Activated T-helper 1 cell treated with anti-CD3 and anti-CD28 coated beads, Interleukin-12 subunit alpha, Interleukin-12 subunit beta, Interleukin-2, Interleukin-4 antibody, amounts not matched to agents 30 ng/mL and 10 ng/mL and 1 ng/mL, durations not matched to agents 14 hours and 24 hours and 36 hours (primary cell): ENCODE results near the gene UGT1A8. TPM values are rescaled to one million over a fixed set of nuclear protein-coding genes. Genes with fewer than 3 reads are reported as not detected.

ENCODE experiments used
- DNase-seq: peaks from one replicate; pipeline ENCODE4 v3.0.0; 2021; ENCODE audit warnings: low spot score
- H3K27ac Mint-ChIP-seq: one replicate; pipeline ENCODE4 v1.8.0; 2021; ENCODE audit warnings: mild to moderate bottlenecking, mixed read lengths
- H3K27me3 Mint-ChIP-seq: one replicate; pipeline ENCODE4 v1.8.0; 2022; ENCODE audit warnings: mild to moderate bottlenecking, moderate library complexity, mixed read lengths; ENCODE audit not compliant: insufficient read depth
- H3K36me3 Mint-ChIP-seq: one replicate; pipeline ENCODE4 v1.8.0; 2021; ENCODE audit warnings: low read depth, mixed read lengths
- H3K4me1 Mint-ChIP-seq: one replicate; pipeline ENCODE4 v1.8.0; 2021; ENCODE audit warnings: low read depth, mixed read lengths
- H3K4me3 Mint-ChIP-seq: one replicate; pipeline ENCODE4 v1.8.0; 2021; ENCODE audit warnings: mild to moderate bottlenecking, moderate library complexity, mixed read lengths
- H3K9me3 Mint-ChIP-seq: one replicate; pipeline ENCODE4 v1.8.0; 2021; ENCODE audit warnings: mixed read lengths
- intact Hi-C: fragments of 100-400 bp; cut with micrococcal nuclease; formaldehyde crosslinking; loops from one replicate; pipeline ENCODE4 v1.15.1; 2024
- total RNA-seq: library from RNA; stranded (reverse); gene quantifications from 2 replicates; pipeline ENCODE4 v1.2.3, GENCODE V29; 2022

Gene UGT1A8
- total RNA-seq, 1 donor from 2014 or later, result not detected

DNA sequence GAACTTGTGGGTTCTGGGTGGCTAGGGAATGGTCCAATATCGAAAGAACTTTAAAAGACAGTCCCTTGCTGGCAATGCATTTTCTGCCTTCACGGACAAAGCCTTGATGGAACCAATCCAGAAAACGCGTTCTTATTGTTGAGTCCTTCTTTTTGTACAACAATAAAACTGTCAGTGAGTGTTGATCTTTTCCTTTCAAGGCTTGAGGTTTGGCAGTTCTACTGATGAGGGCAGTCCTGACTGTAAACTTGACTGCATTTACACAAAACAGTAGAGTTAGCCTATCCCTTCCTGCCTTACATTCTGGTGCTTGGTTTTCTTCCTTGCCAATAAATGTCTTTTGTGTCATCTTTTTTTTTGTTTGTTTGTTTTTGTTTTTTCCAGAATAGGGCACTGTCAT is 61.8 kb downstream of the UGT1A8 start:
- intact Hi-C loops, result no loop called here
- Mint-ChIP-seq H3K27me3 (peaks cover 4% of the 10 kb centered on the region), H3K9me3 (no peaks in the 10 kb centered on the region), H3K27ac (no peak overlapping the region), H3K4me1 (no peaks in the 10 kb centered on the region), H3K4me3 (no peak overlapping the region), H3K36me3 (no peaks in the 10 kb centered on the region)
- no peak for DNase-seq

DNA sequence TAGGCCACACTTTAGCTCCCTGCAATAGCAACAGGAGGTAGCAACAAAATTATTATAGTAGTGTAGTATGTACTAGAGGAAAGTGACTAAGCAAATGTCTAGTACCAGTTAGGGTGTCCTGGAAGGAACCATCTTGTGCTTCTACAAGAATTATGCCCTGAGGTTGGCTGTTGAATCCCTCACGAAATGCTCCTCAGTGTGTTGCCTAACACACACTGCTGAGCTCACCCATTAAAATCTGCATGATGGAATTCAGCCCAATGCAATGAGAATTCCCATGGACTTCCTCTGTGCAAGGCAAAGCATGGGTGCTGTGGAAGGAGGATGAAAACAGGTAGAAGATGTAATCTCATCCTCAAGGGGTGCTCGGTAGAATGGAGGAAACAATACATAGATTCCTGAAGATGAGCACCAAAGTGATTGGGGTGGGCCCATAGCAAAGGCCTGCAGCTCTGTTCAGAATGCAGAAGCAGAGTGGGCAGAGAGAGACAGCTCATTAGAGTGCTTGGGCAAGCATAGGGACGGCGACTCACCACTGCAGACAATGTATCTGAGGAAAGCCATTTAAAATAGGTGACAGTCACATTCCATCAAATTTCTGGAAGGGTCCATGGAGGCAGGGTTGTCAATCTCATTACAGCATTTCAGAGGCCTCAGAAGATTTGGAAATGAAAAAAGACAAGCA is 63.1 kb downstream of the UGT1A8 start:
- no peaks in the 10 kb centered on the region for H3K9me3 Mint-ChIP-seq

DNA sequence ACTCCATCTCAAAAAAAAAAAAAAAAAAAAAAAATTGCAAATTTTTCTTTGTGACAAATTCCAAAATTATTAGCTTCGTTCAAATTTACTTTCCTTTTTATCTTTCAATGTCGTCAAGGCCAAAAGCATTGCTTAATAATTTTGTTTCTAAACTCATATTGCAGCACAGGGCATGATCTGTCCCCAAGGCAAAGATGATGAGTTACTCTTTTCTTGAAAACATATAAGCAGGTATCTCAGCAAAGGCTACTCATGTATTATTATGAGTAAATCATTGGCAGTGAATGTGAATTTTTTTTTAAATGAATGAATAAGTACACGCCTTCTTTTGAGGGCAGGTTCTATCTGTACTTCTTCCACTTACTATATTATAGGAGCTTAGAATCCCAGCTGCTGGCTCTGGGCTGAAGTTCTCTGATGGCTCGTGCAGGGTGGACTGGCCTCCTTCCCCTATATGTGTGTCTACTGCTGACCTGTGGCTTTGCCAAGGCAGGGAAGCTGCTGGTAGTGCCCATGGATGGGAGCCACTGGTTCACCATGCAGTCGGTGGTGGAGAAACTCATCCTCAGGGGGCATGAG is 64.2 kb downstream of the UGT1A8 start, which contains the start of gene UGT1A7:
Gene UGT1A7, plus strand, starts transcription at position 381 of the 579 bp plus-strand sequence. Its CDS starts 37 bp downstream, at position 418.
- no peak for DNase-seq
- Mint-ChIP-seq H3K4me3 (no peak within 1 kb of the TSS), H3K36me3 (no peaks in the 10 kb centered on the region), H3K27me3 (peaks cover 2% of the 10 kb centered on the region), H3K27ac (no peak within 1 kb of the TSS), H3K4me1 (no peaks in the 10 kb centered on the region), H3K9me3 (no peaks in the 10 kb centered on the region)
- intact Hi-C loops, result no loop called here

More for the DNA sequence above, 63.1 kb downstream of the UGT1A8 start:
- Mint-ChIP-seq H3K27me3 (peaks cover 4% of the 10 kb centered on the region), H3K4me1 (no peaks in the 10 kb centered on the region), H3K4me3 (no peak overlapping the region), H3K36me3 (no peaks in the 10 kb centered on the region), H3K27ac (no peak overlapping the region)
- DNase-seq, result no peak
- intact Hi-C loops, result no loop called here

DNA sequence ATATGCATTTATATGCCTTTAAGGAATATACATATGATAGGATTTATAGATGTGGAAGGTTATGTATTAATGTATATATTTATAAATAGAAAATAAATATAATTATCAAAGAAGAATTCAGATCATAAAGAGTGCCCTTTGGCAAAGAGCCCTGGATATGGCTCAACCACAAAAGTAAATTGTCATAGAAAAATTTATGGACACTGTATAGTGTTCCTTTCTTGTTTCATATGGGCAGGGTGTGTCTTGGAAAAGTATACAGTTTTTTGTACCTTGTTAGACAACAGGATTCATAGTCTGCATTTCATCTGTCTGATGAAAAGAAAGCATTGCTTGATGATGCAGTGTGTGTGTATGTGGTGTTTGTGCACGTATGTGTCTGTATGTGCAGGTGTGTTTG is 67.2 kb downstream of the UGT1A8 start:
- H3K4me3 Mint-ChIP-seq, result no peak overlapping the region
- intact Hi-C loops, result no loop called here
- no peaks in the 10 kb centered on the region for H3K9me3 Mint-ChIP-seq
- H3K27me3 Mint-ChIP-seq, result peaks cover 6% of the 10 kb centered on the region
- H3K4me1 Mint-ChIP-seq, result no peaks in the 10 kb centered on the region
- no peaks in the 10 kb centered on the region for H3K36me3 Mint-ChIP-seq
- no peak overlapping the region for H3K27ac Mint-ChIP-seq
- no peak for DNase-seq

DNA sequence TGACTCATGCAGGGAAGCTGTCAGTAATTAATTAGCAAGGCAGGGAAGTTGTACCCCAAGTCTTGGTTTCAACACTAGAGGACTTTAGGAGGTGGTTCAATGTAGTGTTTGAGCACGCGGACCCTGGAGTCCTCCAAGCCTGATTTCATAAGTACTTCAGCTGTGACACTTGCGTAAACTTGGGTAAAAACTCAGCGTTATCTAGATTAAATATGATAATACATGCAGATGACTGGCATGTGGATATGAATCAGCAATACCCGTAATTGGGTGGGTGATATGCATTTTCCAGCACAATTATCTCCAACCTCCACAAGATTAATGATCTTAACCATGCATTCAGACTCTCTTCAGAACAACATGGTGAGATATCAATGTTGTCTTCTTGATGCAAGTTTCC is 69.5 kb downstream of the UGT1A8 start:
- Mint-ChIP-seq H3K27me3 (peaks cover 10% of the 10 kb centered on the region), H3K36me3 (no peaks in the 10 kb centered on the region), H3K4me1 (no peaks in the 10 kb centered on the region), H3K9me3 (no peaks in the 10 kb centered on the region), H3K4me3 (no peak overlapping the region), H3K27ac (no peak overlapping the region)
- no peak for DNase-seq
- intact Hi-C loops, result no loop called here

DNA sequence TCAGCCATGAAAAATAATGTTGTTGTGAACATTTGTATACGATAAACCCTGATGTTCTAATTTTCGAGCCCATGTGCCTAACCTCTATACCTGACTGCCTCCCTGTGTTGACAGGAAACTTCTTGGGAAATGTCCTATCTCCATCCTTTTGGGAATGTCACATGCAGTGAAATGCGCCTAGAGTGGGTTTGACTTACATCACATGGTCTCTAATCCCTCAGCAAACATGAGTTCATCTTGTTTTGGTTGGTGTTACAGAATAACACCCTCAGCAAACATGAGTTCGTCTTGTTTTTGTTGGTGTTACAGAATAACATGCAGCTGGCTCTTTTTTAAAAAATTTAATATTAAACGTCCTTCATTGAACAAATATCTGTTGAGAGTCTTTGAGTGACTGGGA is 70.9 kb downstream of the UGT1A8 start:
- Mint-ChIP-seq H3K27me3 (peaks cover 10% of the 10 kb centered on the region), H3K27ac (no peak overlapping the region), H3K9me3 (no peaks in the 10 kb centered on the region), H3K4me1 (no peaks in the 10 kb centered on the region), H3K36me3 (no peaks in the 10 kb centered on the region), H3K4me3 (no peak overlapping the region)
- intact Hi-C loops, result no loop called here
- DNase-seq, result no peak

DNA sequence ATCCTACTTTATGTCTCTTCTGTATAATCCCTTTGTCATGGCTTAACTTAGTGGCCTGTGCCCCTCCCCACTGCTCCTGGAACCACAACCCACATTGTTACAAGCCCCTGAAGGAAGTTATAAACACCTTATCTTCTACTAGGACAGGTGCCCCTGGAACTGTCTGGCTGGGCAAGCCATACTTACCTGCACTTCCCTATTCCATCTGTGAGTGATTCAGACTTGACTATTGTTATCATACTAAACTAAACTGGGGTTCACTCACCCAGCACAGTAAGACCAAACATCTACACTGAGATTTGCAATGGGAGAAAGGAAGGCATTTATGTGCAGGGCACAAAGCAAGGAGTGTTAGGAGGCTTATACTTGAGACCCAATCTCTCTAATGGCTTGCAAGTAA is 71.6 kb downstream of the UGT1A8 start:
- H3K4me1 Mint-ChIP-seq, result no peaks in the 10 kb centered on the region
- H3K27me3 Mint-ChIP-seq, result peaks cover 13% of the 10 kb centered on the region
- DNase-seq, result no peak
- H3K27ac Mint-ChIP-seq, result no peak overlapping the region
- intact Hi-C loops, result no loop called here
- H3K4me3 Mint-ChIP-seq, result no peak overlapping the region
- H3K36me3 Mint-ChIP-seq, result no peaks in the 10 kb centered on the region
- no peaks in the 10 kb centered on the region for H3K9me3 Mint-ChIP-seq

DNA sequence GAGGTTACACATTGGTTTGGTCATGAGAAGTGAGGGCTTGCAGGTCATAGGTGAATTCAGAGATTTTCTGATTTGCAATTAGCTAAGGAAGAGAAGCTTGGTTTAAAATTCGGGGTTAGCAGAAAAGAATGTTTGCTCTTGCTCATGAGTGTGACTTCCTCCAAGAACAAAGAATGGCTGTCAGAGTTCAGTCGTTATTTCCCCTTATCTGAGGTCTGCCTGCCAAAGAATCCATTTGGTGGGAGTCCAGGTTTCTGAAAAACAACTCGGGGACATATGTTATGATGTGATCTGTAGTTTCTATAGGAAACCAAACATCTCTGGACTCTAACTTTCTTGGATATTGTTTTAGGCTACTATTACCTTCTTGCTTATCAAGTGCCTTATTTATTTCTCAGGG is 72.1 kb downstream of the UGT1A8 start:
- H3K9me3 Mint-ChIP-seq, result no peaks in the 10 kb centered on the region
- H3K27ac Mint-ChIP-seq, result no peak overlapping the region
- intact Hi-C loops, result no loop called here

DNA sequence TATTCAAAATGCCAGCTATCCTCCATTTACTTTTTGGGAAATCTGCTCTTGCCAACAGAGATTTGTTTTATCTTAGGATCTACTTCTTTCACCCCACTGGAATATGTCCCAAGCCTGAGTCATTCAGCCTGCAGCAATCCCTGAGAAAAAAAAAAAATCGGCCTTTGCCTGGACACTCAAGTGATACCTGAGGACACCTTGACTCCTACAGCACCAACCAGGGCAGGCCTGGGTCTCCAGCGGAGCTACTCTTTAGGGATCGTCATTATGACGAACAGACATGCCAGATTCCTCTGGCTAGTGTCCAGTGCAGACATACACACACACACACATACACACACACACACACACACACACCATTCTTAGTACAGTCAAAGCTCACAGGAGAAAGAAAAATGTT is 73.0 kb downstream of the UGT1A8 start:
- Mint-ChIP-seq H3K36me3 (no peaks in the 10 kb centered on the region), H3K27ac (no peak overlapping the region), H3K27me3 (peaks cover 13% of the 10 kb centered on the region), H3K9me3 (no peaks in the 10 kb centered on the region), H3K4me3 (no peak overlapping the region), H3K4me1 (no peaks in the 10 kb centered on the region)
- no peak for DNase-seq
- intact Hi-C loops, result no loop called here

More for the DNA sequence above, 72.1 kb downstream of the UGT1A8 start:
- H3K27me3 Mint-ChIP-seq, result peaks cover 13% of the 10 kb centered on the region
- DNase-seq, result no peak
- H3K4me1 Mint-ChIP-seq, result no peaks in the 10 kb centered on the region
- H3K4me3 Mint-ChIP-seq, result no peak overlapping the region
- no peaks in the 10 kb centered on the region for H3K36me3 Mint-ChIP-seq

DNA sequence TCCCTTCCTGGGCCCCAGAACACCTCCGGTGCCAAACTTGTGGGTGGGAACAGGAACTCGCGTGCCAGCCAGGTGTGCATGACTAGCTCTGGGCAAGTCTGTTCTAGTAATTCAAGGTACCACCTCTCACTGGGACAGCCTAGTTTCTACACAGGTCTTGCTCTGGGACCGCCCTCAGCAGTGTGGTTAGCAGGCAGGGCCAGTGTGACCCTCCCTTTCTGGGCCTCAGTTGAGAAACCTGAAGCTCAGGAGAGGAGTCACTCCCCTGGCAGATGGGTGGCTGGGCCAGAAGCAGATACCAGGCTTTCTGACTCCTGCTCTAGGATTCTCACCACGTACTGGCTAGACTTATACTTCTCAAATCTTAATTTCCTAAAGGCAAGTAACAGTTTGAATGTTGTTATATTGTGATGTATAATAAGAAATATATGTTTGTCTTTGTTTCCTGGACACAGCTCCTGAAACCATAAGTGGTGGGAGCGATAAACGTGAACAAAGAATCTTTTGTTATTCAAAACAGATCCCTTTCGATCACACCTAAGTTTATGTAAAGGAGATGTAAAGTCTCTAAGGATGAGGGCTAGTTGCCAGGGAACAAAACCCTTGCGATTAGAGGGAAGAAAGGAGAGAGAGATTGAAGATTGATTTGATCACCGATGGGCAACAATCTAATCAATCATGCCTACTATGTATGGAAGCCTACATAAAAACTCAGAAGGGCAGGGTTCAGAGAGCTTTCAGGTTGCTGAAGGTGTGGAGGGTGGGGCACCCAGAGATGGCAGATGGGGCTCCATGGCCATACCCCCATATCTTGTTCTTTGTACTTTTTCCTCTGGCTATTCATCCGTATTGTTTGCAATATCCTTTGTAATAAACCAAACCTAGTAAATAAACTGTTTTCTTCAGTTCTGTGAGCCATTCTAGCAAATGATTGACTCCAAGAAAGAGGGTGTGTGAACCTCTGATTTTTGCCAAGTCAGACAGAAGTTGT is 74.3 kb downstream of the UGT1A8 start:
- H3K27me3 Mint-ChIP-seq, result peaks cover 12% of the 10 kb centered on the region
- H3K4me3 Mint-ChIP-seq, result no peak overlapping the region
- no peaks in the 10 kb centered on the region for H3K9me3 Mint-ChIP-seq

DNA sequence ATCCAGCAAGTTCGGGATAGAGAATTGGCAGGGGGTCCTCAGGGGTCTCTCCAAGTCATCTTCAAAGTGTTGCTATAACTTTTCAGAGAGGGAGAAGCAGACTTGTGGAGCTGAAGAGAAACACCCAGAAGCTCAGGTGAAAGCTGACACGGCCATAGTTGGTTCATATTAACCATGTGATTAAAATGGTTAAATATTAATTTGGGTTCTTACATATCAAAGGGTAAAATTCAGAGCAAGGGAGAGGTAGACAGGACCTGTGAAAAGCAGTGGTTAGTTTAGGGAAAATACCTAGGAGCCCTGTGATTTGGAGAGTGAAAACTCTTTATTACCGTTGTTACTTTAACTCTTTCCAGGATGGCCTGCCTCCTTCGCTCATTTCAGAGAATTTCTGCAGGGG is 75.2 kb downstream of the UGT1A8 start, which contains the start of gene UGT1A6:
Gene UGT1A6, plus strand, starts transcription at position 243 of the 400 bp plus-strand sequence. Its CDS starts 115 bp downstream, at position 358.
- H3K4me3 Mint-ChIP-seq, result no peak within 1 kb of the TSS
- intact Hi-C loops, result no loop called here
- no peaks in the 10 kb centered on the region for H3K4me1 Mint-ChIP-seq
- no peak within 1 kb of the TSS for H3K27ac Mint-ChIP-seq
- DNase-seq, result no peak
- no peaks in the 10 kb centered on the region for H3K9me3 Mint-ChIP-seq
- H3K36me3 Mint-ChIP-seq, result peaks cover 1% of the 10 kb centered on the region
- H3K27me3 Mint-ChIP-seq, result peaks cover 13% of the 10 kb centered on the region

More for the DNA sequence above, 74.3 kb downstream of the UGT1A8 start:
- intact Hi-C loops, result no loop called here
- Mint-ChIP-seq H3K4me1 (no peaks in the 10 kb centered on the region), H3K36me3 (no peaks in the 10 kb centered on the region), H3K27ac (no peak overlapping the region)
- no peak for DNase-seq

DNA sequence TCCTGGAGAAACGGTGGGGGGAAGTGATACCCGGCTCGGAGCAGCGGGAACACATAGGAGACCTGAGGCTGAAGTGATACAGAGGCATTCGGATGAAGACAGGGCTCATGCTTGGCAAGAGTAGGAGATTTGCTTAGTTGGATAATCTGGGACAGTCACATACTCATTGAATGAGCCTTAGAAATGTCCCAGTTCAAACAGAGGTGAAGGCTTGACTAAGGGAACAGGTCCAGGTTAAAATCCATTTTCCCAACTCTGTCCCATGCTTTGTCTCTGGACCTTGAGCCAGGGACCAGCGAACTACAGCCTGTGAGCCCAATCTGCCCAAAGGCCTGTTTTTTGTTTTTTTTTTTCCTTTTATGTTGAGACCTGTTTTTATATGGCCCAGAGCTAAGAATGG is 76.5 kb downstream of the UGT1A8 start:
- no peak overlapping the region for H3K27ac Mint-ChIP-seq
- peaks cover 1% of the 10 kb centered on the region for H3K36me3 Mint-ChIP-seq
- DNase-seq, result no peak
- H3K4me3 Mint-ChIP-seq, result no peak overlapping the region
- H3K9me3 Mint-ChIP-seq, result no peaks in the 10 kb centered on the region
- intact Hi-C loops, result no loop called here
- H3K27me3 Mint-ChIP-seq, result peaks cover 11% of the 10 kb centered on the region
- H3K4me1 Mint-ChIP-seq, result no peaks in the 10 kb centered on the region

DNA sequence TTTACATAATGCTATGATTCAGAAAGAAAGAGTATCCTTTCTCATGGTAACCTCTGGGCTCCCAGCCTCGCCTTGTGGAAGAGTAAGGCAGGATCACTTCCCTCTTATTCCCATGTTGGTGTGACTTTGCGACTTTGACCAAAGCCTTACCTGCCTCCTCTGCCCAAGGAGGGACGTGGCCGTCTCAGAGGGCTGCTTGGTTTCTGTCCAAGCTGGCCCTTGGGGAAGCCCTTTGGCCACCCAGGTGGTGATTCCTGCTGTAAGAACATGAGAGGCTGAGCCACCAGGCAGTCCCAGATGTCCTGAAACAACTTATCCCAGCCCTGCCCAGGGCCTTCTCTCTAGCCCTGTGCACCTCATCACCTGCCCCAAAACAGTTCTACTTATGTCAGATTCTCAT is 81.3 kb downstream of the UGT1A8 start:
- intact Hi-C loops, result no loop called here
- Mint-ChIP-seq H3K4me3 (no peak overlapping the region), H3K9me3 (no peaks in the 10 kb centered on the region), H3K4me1 (no peaks in the 10 kb centered on the region), H3K36me3 (peaks cover 1% of the 10 kb centered on the region), H3K27ac (no peak overlapping the region), H3K27me3 (peaks cover 5% of the 10 kb centered on the region)
- DNase-seq, result no peak
